CD14-positive monocyte (primary cell): Measurements from ENCODE around the gene NFXL1. TPM values are rescaled to one million over a fixed set of nuclear protein-coding genes. Genes with fewer than 3 reads are reported as not detected.
A peak's percentile ranks its signal among the peaks of the same experiment; 100 is the strongest.

Experiments used
- DNase-seq, 3 donors: peaks; one replicate each; pipeline ENCODE4 v3.0.0-alpha.2; 2011 to 2022
- H2AFZ ChIP-seq: 2 replicates; pipeline ENCODE4 v1.6.0; 2012; ENCODE audit warnings: mild to moderate bottlenecking, low read depth, low read length, inconsistent platforms; ENCODE audit not compliant: insufficient read depth, poor library complexity, severe bottlenecking
- H3K27ac ChIP-seq, 2 donors: 1 replicate in 1 of 2; 2 replicates in 1 of 2; pipeline ENCODE4 v1.5.1; 2012 to 2013; ENCODE audit warnings: low read length in 2 of 2, control low read depth in 1 of 2, inconsistent platforms in 1 of 2, low read depth in 1 of 2, mild to moderate bottlenecking in 1 of 2
- H3K27me3 ChIP-seq, 2 donors: one replicate each; pipeline versions ENCODE4 v1.6.0 to v1.6.1; 2011 to 2013; ENCODE audit warnings: low read length in 2 of 2; ENCODE audit not compliant: control insufficient read depth in 2 of 2, insufficient read depth in 2 of 2
- H3K36me3 ChIP-seq, 2 donors: replicated peaks in 1 of 2; 1 replicate in 1 of 2; 2 replicates in 1 of 2; pipeline versions ENCODE4 v1.5.1 to v1.6.1; 2012 to 2013; ENCODE audit warnings: low read length in 2 of 2, control low read depth in 1 of 2, inconsistent platforms in 1 of 2, mild to moderate bottlenecking in 1 of 2; ENCODE audit not compliant: insufficient read depth in 2 of 2, control insufficient read depth in 1 of 2
- H3K4me1 ChIP-seq, 2 donors: 1 replicate in 1 of 2; 2 replicates in 1 of 2; pipeline versions ENCODE4 v1.5.1 to v1.6.1; 2012 to 2013; ENCODE audit warnings: low read length in 2 of 2, control low read depth in 1 of 2, inconsistent platforms in 1 of 2, mild to moderate bottlenecking in 1 of 2, moderate library complexity in 1 of 2; ENCODE audit not compliant: insufficient read depth in 2 of 2, control insufficient read depth in 1 of 2
- H3K4me2 ChIP-seq: replicated peaks from 2 replicates; pipeline ENCODE3; 2012; ENCODE audit warnings: low read length, moderate library complexity, mild to moderate bottlenecking; ENCODE audit not compliant: poor library complexity, severe bottlenecking; ENCODE audit errors: extremely low read depth
- H3K4me3 ChIP-seq, 3 experiments: fragments of 200-600 bp in 1 of 3; sonication (generic) in 1 of 3; replicated peaks in 1 of 3; 1 replicate in 2 of 3; 2 replicates in 1 of 3; pipeline ENCODE4 v1.5.1; 2011 to 2013; ENCODE audit warnings: low read length in 3 of 3, mild to moderate bottlenecking in 3 of 3, control low read depth in 2 of 3, low read depth in 2 of 3, inconsistent platforms in 1 of 3, moderate library complexity in 1 of 3
- H3K79me2 ChIP-seq: 2 replicates; pipeline ENCODE4 v1.6.0; 2012; ENCODE audit warnings: mild to moderate bottlenecking, control low read depth, inconsistent platforms, low read length, moderate library complexity; ENCODE audit not compliant: insufficient read depth
- H3K9ac ChIP-seq: 2 replicates; pipeline ENCODE4 v1.6.0; 2017; ENCODE audit warnings: low read length, mild to moderate bottlenecking; ENCODE audit not compliant: insufficient read depth, poor library complexity, severe bottlenecking
- H3K9me3 ChIP-seq, 2 donors: replicated peaks in 1 of 2; 1 replicate in 1 of 2; 2 replicates in 1 of 2; pipeline versions ENCODE4 v1.5.1 to v1.6.1; 2012 to 2013; ENCODE audit warnings: low read length in 2 of 2, control low read depth in 1 of 2; ENCODE audit not compliant: control insufficient read depth in 1 of 2, insufficient read depth in 1 of 2
- H4K20me1 ChIP-seq: 2 replicates; pipeline ENCODE4 v1.6.0; 2012; ENCODE audit warnings: mild to moderate bottlenecking, low read length, control low read depth, moderate library complexity; ENCODE audit not compliant: insufficient read depth
- H3K27ac Mint-ChIP-seq, 7 donors: one replicate each; pipeline ENCODE4 v1.8.0; 2020; ENCODE audit warnings: mild to moderate bottlenecking in 7 of 7, mixed read lengths in 7 of 7, moderate library complexity in 6 of 7, inconsistent platforms in 2 of 7
- H3K27me3 Mint-ChIP-seq, 3 donors: one replicate each; pipeline ENCODE4 v1.8.0; 2021 to 2022; ENCODE audit warnings: low read depth in 3 of 3, mild to moderate bottlenecking in 3 of 3, mixed read lengths in 3 of 3, moderate library complexity in 3 of 3, inconsistent platforms in 1 of 3
- H3K36me3 Mint-ChIP-seq, 2 donors: one replicate each; pipeline ENCODE4 v1.8.0; 2020; ENCODE audit warnings: mixed read lengths in 2 of 2, inconsistent platforms in 1 of 2, mild to moderate bottlenecking in 1 of 2
- H3K4me1 Mint-ChIP-seq: one replicate; pipeline ENCODE4 v1.8.0; 2020; ENCODE audit warnings: mild to moderate bottlenecking, mixed read lengths
- H3K4me3 Mint-ChIP-seq, 2 donors: one replicate each; pipeline ENCODE4 v1.8.0; 2020; ENCODE audit warnings: mild to moderate bottlenecking in 2 of 2, mixed read lengths in 2 of 2, moderate library complexity in 1 of 2
- H3K9me3 Mint-ChIP-seq, 7 donors: one replicate each; pipeline ENCODE4 v1.8.0; 2020 to 2022; ENCODE audit warnings: mixed read lengths in 7 of 7, mild to moderate bottlenecking in 6 of 7, moderate library complexity in 6 of 7, inconsistent platforms in 2 of 7
- WGBS: methylation state at CpG from one replicate; pipeline ENCODE4 v1.1.5; 2013; ENCODE audit warnings: missing lambda C conversion rate; ENCODE audit not compliant: insufficient coverage; 5-methylcytosine and 5-hydroxymethylcytosine counted together
- intact Hi-C, 2 donors: fragments of 100-400 bp; cut with micrococcal nuclease; formaldehyde crosslinking; loops; one replicate each; pipeline versions ENCODE4 v1.15.0 to v1.15.1; 2023
- polyA plus RNA-seq, 3 donors: library from polyadenylated mRNA; depleted of rRNA in 1 of 3; unstranded in 2 of 3; stranded (reverse) in 1 of 3; fragments of 300-500 nt in 2 of 3; fragments of >200 nt in 1 of 3; fragmentation: Illumina TruSeq in 2 of 3; gene quantifications; 1 replicate in 2 of 3; 2 replicates in 1 of 3; pipeline ENCODE4 v1.2.3, GENCODE V29; 2012 to 2021
- TF ChIP-seq, protein P1 (sequence below): fragments of 200-600 bp; IDR thresholded peaks from one replicate; pipeline ENCODE4 v1.8.0; 2022; ENCODE audit warnings: antibody characterized with exemption, mild to moderate bottlenecking

Gene NFXL1
- polyA plus RNA-seq, 3 donors = 3.6 to 26.2 (median 10.6) TPM

DNA sequence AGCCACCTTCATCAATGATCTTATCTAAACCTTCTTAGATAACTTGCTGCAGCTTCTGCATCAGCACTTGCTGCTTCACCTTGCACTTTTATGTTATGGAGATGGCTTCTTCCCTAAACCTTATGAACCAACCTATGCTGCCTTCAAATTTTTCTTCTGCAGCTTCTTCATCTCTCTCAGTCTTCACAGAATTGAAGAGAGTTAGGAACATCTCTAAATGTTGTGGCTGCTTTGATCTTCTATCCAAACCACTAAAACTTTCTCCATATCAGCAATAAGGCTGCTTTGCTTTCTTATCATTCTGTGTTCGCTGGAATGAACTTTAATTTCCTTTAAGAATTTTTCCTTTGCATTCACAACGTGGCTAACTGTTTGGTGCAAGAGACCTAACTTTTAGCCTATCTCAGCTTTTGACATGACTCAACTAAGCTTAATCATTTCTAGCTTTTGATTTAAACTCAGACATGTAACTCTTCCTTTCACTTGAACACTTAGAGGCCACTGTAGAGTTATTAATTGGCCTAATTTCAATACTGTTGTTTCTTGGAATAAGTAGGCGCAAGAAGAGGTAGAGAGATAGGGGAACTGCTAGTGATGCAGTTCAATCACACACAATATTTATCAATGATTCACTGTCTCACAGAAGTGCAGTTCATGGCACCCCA, 40.4 kb downstream of the NFXL1 start:
- H3K9me3 ChIP-seq = peaks cover 5 to 11% of the 10 kb centered on the region in 2 donors
- H3K4me1 ChIP-seq = no peaks in the 10 kb centered on the region
- peaks cover 7% of the 10 kb centered on the region for H4K20me1 ChIP-seq
- no peak overlapping the region for H3K9ac ChIP-seq
- Mint-ChIP-seq H3K4me3 (no peak overlapping the region), H3K36me3 (peaks cover 69 to 89% of the 10 kb centered on the region in 2 donors), H3K27ac (no peak overlapping the region), H3K4me1 (no peaks in the 10 kb centered on the region), H3K27me3 (peaks cover 0 to 2% (median 0%) of the 10 kb centered on the region in 3 donors), H3K9me3 (peaks cover 0 to 20% (median 3%) of the 10 kb centered on the region in 7 donors)
- no peaks in the 10 kb centered on the region for H3K27me3 ChIP-seq
- no peak for DNase-seq
- intact Hi-C loops = no loop called here
- H3K36me3 ChIP-seq = peaks cover 64 to 93% of the 10 kb centered on the region in 2 donors
- H3K79me2 ChIP-seq = no peaks in the 10 kb centered on the region
- H3K4me3 ChIP-seq = no peak overlapping the region
- no peak overlapping the region for H3K27ac ChIP-seq
- H2AFZ ChIP-seq = no peak overlapping the region
- H3K4me2 ChIP-seq = no peak overlapping the region
- TF ChIP-seq, protein P1, sequence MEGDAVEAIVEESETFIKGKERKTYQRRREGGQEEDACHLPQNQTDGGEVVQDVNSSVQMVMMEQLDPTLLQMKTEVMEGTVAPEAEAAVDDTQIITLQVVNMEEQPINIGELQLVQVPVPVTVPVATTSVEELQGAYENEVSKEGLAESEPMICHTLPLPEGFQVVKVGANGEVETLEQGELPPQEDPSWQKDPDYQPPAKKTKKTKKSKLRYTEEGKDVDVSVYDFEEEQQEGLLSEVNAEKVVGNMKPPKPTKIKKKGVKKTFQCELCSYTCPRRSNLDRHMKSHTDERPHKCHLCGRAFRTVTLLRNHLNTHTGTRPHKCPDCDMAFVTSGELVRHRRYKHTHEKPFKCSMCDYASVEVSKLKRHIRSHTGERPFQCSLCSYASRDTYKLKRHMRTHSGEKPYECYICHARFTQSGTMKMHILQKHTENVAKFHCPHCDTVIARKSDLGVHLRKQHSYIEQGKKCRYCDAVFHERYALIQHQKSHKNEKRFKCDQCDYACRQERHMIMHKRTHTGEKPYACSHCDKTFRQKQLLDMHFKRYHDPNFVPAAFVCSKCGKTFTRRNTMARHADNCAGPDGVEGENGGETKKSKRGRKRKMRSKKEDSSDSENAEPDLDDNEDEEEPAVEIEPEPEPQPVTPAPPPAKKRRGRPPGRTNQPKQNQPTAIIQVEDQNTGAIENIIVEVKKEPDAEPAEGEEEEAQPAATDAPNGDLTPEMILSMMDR = no peak
- WGBS = 100% methylated on average over 2 of the region's 3 CpGs

- TF ChIP-seq, protein P1 = no peak
- no peak overlapping the region for H3K4me3 Mint-ChIP-seq
- no peak overlapping the region for H3K4me3 ChIP-seq
- H3K36me3 Mint-ChIP-seq = peaks cover 45 to 65% of the 10 kb centered on the region in 2 donors
- H3K27me3 ChIP-seq = no peaks in the 10 kb centered on the region
- no peak overlapping the region for H3K9ac ChIP-seq
- 0% methylated on average over 1 of the region's 4 CpGs for WGBS
- H2AFZ ChIP-seq = no peak overlapping the region
- H3K79me2 ChIP-seq = no peaks in the 10 kb centered on the region
- H3K4me1 ChIP-seq = peaks cover 0 to 2% of the 10 kb centered on the region in 2 donors
- peaks cover 4 to 8% (median 6%) of the 10 kb centered on the region in 7 donors for H3K9me3 Mint-ChIP-seq
- peaks cover 5% of the 10 kb centered on the region for H4K20me1 ChIP-seq
- intact Hi-C loops = no loop called here
- no peak overlapping the region for H3K27ac ChIP-seq
- H3K36me3 ChIP-seq = peaks cover 7 to 81% of the 10 kb centered on the region in 2 donors
- H3K27ac Mint-ChIP-seq = peak overlapping the region in 1 of 7 donors; percentile 16
- H3K4me2 ChIP-seq = no peak overlapping the region
- no peak for DNase-seq
- no peaks in the 10 kb centered on the region for H3K27me3 Mint-ChIP-seq
- H3K9me3 ChIP-seq = peaks cover 0 to 5% of the 10 kb centered on the region in 2 donors
- peaks cover under 1% of the 10 kb centered on the region for H3K4me1 Mint-ChIP-seq
Observed at GRCh38 chr4:47863486-47863885, 50.9 kb downstream of the NFXL1 start.
